ENCODE measurements around the gene NTS.

NTS gene

GRCh38 chr12:85874031-85874461 lies at the start of gene NTS:
Gene NTS, plus strand, starts transcription at chr12:85874295. Its CDS starts 109 bp downstream, at chr12:85874404.
- DNase-seq (ENCODE audit: low read depth in 3 of 3), result no peak

- no peak for DNase-seq (ENCODE audit: low read depth in 3 of 3)
Measured at GRCh38 chr12:85825746-85826145, 48.3 kb upstream of the NTS start.

- no peak for DNase-seq (ENCODE audit: low read depth in 3 of 3)
Measured at GRCh38 chr12:85828576-85828975, 45.5 kb upstream of the NTS start.

GRCh38 chr12:85829391-85829790 lies 44.7 kb upstream of the NTS start:
- DNase-seq (ENCODE audit: low read depth in 3 of 3), result no peak

GRCh38 chr12:85831327-85831990 lies 42.6 kb upstream of the NTS start:
- DNase-seq (ENCODE audit: low read depth in 3 of 3), result no peak

GRCh38 chr12:85833579-85833978 lies 40.5 kb upstream of the NTS start:
- DNase-seq (ENCODE audit: low read depth in 3 of 3), result no peak

GRCh38 chr12:85834378-85834777 lies 39.7 kb upstream of the NTS start:
- DNase-seq (ENCODE audit: low read depth in 3 of 3), result no peak

- DNase-seq (ENCODE audit: low read depth in 3 of 3), result no peak
Measured at GRCh38 chr12:85835426-85836196, 38.5 kb upstream of the NTS start.

GRCh38 chr12:85836197-85837090 lies 37.7 kb upstream of the NTS start, which contains the start of gene RASSF9:
Gene RASSF9, minus strand, starts transcription at chr12:85836409. Its CDS starts 208 bp downstream, at chr12:85836201.
- DNase-seq (ENCODE audit: low read depth in 3 of 3), result no peak

- no peak for DNase-seq (ENCODE audit: low read depth in 3 of 3)
Measured at GRCh38 chr12:85843606-85844310, 30.3 kb upstream of the NTS start.

- DNase-seq (ENCODE audit: low read depth in 3 of 3), result no peak
Measured at GRCh38 chr12:85849344-85849743, 24.8 kb upstream of the NTS start.

- DNase-seq (ENCODE audit: low read depth in 3 of 3), result no peak
Measured at GRCh38 chr12:85855305-85855704, 18.8 kb upstream of the NTS start.

GRCh38 chr12:85856966-85857365 lies 17.1 kb upstream of the NTS start:
- no peak for DNase-seq (ENCODE audit: low read depth in 3 of 3)

- no peak for DNase-seq (ENCODE audit: low read depth in 3 of 3)
Measured at GRCh38 chr12:85865890-85866289, 8.2 kb upstream of the NTS start.

GRCh38 chr12:85866986-85867776 lies 6.9 kb upstream of the NTS start:
- peak in 1 of 3 donors; percentile 4 for DNase-seq (ENCODE audit: low read depth in 3 of 3)

GRCh38 chr12:85872497-85873091 lies 1.5 kb upstream of the NTS start:
- DNase-seq (ENCODE audit: low read depth in 3 of 3), result no peak

GRCh38 chr12:85877459-85877858 lies 3.4 kb downstream of the NTS start:
- DNase-seq (ENCODE audit: low read depth in 3 of 3), result no peak

GRCh38 chr12:85883763-85884162 lies 9.7 kb downstream of the NTS start:
- no peak for DNase-seq (ENCODE audit: low read depth in 3 of 3)

- no peak for DNase-seq (ENCODE audit: low read depth in 3 of 3)
Measured at GRCh38 chr12:85894653-85895052, 20.6 kb downstream of the NTS start.

- DNase-seq (ENCODE audit: low read depth in 3 of 3), result no peak
Measured at GRCh38 chr12:85920324-85920947, 46.3 kb downstream of the NTS start.
